Activated CD8-positive, alpha-beta memory T cell treated with anti-CD3 and anti-CD28 coated beads for 36 hours (primary cell): ENCODE data around the gene TET2. TPM values are rescaled to one million over a fixed set of nuclear protein-coding genes. Genes with fewer than 3 reads are reported as not detected.

Experiments used
- CTCF ChIA-PET: fragments of 350-600 bp; sonication (Branson Sonifier 250); formaldehyde crosslinking; loops from one replicate; lab custom pipeline; 2021; ENCODE audit warnings: antibody characterized with exemption; lab: Charles Lee
- POLR2A ChIA-PET: fragments of 350-600 bp; sonication (Branson Sonifier 250); formaldehyde crosslinking; loops from one replicate; lab custom pipeline; 2021; ENCODE audit warnings: antibody characterized with exemption; lab: Charles Lee
- total RNA-seq, 2 experiments: library from RNA; stranded (reverse); gene quantifications; one replicate each; pipeline ENCODE4 v1.2.3, GENCODE V29; 2021

TET2 gene
- total RNA-seq, 2 experiments from 2014 or later = 30.8 to 31.0 TPM

DNA sequence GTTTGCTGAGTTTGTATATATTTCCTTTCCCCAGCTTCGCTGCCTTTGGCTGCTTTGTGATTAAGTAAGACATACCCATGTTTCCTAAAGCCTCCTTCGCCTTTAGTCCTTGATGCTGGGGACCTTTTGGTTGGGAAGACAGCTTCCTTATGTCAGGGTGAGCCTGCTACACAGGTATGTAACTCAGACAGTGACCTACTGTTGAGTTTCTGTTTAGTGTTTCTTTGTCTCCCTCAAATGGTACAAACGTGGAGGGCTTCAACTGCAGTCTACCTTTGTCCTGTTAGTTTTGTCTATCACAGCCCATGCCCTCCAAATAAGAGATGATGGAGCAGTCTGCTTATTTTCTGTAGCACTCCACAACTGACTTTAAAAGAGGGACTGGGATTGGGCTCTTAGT lies 59.5 kb downstream of the TET2 start:
- POLR2A ChIA-PET = no interaction called here
- CTCF ChIA-PET = no interaction called here

DNA sequence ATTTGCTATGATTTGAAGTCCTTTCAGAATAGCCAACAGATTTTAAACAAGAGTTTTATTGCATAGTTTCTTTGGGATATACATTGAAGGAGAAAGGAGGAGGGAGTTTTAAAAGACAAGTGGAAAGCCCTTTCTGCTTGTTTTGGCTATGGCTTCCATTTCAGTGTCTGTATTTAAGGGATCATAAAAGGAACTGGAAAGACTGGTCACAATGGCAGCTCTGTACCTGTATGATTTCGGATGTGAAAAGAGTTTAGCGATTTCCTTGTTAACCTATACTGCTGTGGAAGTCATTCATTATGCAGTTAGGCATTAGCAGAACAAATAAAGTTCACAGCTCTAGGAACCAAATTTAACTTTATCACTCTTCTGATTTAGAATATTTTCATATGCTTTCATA lies 60.7 kb downstream of the TET2 start:
- CTCF ChIA-PET = no interaction called here
- POLR2A ChIA-PET = no interaction called here

DNA sequence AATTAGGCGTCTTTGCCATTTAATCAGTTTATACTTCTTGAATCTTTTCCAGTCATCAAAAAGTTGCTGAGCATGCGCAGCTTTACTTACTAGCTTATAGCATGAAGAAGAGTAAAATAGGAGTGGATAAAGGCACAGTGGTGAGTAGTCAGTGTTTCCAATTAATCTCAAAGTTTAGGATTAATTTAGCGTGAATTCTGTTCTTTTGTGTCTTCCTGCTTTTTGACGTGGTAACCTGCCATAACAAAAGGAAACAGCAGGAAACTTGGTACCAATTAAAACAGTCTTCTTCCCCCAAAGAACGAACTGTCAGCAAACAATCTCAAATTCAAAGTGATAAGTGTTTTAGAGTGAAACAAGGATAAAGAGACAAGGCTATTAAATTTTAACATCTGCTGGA lies 61.9 kb downstream of the TET2 start:
- ChIA-PET CTCF (no interaction called here), POLR2A (no interaction called here)

DNA sequence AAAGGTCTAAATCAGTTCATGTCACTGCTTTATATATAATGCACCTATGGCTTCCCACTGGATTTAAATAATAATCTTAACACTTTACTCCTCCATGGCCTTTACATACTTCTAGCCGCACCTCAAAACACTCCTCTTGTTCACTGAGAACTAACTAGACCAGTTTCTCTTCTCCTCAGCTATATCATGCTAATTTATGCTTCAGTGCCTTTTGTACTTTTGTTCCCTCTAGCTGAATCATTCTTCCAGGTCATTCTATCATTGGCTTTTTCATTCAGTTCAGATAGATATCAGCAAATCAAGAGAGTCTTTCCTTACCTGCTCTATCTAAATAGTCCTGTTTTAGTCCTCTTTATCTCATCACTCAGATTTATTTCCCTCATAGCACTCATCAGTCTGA lies 64.2 kb downstream of the TET2 start:
- ChIA-PET CTCF (no interaction called here), POLR2A (no interaction called here)

DNA sequence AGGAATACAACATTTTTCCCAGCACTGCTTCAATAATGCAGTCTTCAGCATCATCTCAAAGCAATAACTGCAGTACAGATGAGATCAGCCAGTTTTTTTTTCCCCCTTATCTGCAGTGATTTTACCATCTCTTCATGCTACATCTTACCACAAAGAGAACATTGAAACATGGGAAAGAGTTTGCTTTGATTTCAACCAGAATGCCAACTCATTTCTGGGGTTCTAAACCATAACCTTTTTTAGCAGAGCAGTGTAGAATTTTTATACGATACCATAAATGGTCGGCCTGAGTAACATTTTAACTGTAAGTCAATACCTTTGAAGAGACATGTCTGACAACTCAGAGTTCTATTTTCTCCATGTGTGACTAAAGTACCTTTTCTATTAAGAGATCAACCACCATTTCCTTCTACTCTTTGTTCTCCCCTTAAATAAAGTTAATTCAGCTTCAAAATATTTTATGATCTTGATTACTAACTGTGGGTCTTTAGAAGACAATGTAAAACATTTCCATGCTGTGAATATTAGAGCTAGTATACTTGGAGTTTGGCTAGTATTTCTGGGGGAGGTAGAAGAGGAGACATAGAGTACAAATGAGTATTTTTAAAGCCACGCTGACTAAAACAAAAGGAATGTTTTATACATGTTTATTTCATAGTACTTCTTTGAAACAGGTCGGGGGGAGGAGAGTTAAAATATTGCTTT lies 69.1 kb downstream of the TET2 start:
- ChIA-PET CTCF (no interaction called here), POLR2A (interaction anchor here (1.1 kb wide), 1 partner anchor 90 kb away, joined by 3 read pairs; no protein-coding TSS in a partner anchor)

DNA sequence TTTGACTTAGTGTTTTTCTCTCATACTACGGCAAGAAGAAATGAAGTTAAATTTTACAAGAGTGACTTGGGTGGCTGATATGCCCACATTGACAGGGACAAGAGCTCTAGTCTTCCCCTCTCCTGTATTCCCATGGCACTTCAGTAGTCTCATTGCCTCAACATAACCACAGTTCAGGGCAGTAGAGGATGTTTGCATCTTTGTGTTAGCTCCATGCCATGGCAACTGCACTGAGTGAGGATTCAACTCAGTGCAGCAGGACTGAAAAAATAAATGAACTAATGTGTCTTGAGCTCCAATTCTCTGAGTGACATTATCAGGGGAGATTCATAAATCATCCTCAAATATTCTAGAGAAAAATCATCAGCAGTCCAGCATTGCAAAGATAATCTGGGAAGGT lies 78.8 kb downstream of the TET2 start:
- POLR2A ChIA-PET = no interaction called here
- CTCF ChIA-PET = interaction anchor here (1.2 kb wide), 1 partner anchor 32 kb away, joined by 3 read pairs; no protein-coding TSS in a partner anchor

DNA sequence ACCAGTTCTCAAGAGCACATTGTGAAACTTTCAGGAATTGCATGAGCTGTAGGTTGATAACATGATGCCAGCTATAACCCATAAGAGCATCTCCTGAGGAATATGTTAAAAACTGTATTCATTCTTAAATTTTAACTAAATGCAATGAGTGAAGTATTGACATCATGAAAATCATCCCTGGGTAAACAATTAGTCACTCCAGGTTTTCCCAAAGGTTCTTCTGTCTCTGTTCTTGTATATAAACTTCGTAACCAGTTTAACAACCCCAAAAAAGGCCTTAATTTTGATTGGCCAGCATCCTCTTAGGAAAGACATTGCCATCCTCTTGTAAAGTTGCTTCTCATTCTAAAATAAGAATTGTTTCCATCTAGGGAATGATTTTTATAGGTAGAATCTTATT lies 80.4 kb downstream of the TET2 start:
- CTCF ChIA-PET = no interaction called here
- POLR2A ChIA-PET = no interaction called here

DNA sequence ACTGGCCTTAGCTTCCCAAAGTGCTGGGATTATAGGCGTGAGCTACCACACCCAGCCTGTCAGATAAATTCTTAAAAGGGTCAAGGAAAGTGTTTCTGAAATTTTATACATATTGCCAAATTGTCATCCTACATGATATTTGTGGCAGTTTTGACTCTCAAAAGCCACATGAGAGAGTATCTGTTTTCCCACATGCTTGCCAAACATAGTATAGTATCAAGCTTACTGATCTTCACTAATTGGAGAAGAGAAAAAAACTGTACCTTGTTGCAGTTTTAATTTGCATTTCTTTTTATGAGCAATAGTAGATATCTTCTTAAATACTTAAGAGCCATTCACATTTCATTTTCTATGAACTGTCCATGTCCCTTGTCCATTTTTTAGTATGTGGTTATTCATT lies 83.6 kb downstream of the TET2 start:
- ChIA-PET POLR2A (interaction anchor here (0.5 kb wide), 1 partner anchor 211 kb away, joined by 3 read pairs; no protein-coding TSS in a partner anchor), CTCF (no interaction called here)

DNA sequence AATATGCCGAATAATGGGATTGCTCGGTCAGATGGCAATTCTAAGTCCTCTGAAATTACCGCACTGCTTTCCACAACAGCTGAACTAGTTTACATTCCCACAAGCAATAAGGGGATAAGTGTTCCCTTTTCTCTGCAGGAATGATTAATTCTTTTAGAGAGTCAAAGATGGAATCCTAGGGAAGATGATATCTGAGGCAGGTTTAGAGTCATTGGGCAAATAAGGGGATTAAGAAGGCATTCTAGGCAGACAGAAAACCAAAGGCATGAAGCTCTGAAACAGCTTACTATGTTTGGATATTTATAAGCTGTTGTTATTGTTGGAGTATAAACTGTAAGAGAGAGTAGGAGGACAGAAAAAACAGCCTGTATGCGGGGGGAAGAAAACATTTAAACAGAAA lies 85.7 kb downstream of the TET2 start:
- CTCF ChIA-PET = no interaction called here
- POLR2A ChIA-PET = no interaction called here

DNA sequence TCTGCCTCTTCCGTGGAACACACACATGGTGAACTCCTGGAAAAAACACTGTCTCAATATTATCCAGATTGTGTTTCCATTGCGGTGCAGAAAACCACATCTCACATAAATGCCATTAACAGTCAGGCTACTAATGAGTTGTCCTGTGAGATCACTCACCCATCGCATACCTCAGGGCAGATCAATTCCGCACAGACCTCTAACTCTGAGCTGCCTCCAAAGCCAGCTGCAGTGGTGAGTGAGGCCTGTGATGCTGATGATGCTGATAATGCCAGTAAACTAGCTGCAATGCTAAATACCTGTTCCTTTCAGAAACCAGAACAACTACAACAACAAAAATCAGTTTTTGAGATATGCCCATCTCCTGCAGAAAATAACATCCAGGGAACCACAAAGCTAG lies 87.9 kb downstream of the TET2 start:
- ChIA-PET CTCF (no interaction called here), POLR2A (no interaction called here)

DNA sequence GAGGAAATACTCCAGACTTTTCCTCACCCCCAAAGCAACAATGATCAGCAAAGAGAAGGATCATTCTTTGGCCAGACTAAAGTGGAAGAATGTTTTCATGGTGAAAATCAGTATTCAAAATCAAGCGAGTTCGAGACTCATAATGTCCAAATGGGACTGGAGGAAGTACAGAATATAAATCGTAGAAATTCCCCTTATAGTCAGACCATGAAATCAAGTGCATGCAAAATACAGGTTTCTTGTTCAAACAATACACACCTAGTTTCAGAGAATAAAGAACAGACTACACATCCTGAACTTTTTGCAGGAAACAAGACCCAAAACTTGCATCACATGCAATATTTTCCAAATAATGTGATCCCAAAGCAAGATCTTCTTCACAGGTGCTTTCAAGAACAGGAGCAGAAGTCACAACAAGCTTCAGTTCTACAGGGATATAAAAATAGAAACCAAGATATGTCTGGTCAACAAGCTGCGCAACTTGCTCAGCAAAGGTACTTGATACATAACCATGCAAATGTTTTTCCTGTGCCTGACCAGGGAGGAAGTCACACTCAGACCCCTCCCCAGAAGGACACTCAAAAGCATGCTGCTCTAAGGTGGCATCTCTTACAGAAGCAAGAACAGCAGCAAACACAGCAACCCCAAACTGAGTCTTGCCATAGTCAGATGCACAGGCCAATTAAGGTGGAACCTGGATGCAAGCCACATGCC lies 89.7 kb downstream of the TET2 start:
- POLR2A ChIA-PET = no interaction called here

DNA sequence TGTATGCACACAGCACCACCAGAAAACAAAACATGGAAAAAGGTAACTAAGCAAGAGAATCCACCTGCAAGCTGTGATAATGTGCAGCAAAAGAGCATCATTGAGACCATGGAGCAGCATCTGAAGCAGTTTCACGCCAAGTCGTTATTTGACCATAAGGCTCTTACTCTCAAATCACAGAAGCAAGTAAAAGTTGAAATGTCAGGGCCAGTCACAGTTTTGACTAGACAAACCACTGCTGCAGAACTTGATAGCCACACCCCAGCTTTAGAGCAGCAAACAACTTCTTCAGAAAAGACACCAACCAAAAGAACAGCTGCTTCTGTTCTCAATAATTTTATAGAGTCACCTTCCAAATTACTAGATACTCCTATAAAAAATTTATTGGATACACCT lies 90.2 kb downstream of the TET2 start:
- ChIA-PET POLR2A (no interaction called here), CTCF (no interaction called here)

More for the DNA sequence above, 89.7 kb downstream of the TET2 start:
- CTCF ChIA-PET = no interaction called here

DNA sequence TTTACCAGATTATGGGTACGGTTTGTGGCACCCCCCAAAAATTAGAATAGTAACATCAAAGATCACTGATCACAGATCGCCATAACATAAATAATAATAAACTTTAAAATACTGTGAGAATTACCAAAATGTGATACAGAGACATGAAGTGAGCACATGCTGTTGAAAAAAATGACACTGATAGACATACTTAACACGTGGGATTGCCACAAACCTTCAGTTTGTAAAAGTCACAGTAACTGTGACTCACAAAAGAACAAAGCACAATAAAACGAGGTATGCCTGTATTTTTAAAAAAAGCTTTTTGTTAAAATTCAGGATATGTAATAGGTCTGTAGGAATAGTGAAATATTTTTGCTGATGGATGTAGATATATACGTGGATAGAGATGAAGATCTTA lies 93.4 kb downstream of the TET2 start:
- CTCF ChIA-PET = no interaction called here
- POLR2A ChIA-PET = no interaction called here

DNA sequence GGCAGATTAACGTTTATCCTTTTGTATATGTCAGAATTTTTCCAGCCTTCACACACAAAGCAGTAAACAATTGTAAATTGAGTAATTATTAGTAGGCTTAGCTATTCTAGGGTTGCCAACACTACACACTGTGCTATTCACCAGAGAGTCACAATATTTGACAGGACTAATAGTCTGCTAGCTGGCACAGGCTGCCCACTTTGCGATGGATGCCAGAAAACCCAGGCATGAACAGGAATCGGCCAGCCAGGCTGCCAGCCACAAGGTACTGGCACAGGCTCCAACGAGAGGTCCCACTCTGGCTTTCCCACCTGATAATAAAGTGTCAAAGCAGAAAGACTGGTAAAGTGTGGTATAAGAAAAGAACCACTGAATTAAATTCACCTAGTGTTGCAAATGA lies 94.8 kb downstream of the TET2 start:
- ChIA-PET CTCF (no interaction called here), POLR2A (interaction anchor here (0.6 kb wide), 1 partner anchor 233 kb away, joined by 3 read pairs; the partner anchor contains the start of gene PPA2)

DNA sequence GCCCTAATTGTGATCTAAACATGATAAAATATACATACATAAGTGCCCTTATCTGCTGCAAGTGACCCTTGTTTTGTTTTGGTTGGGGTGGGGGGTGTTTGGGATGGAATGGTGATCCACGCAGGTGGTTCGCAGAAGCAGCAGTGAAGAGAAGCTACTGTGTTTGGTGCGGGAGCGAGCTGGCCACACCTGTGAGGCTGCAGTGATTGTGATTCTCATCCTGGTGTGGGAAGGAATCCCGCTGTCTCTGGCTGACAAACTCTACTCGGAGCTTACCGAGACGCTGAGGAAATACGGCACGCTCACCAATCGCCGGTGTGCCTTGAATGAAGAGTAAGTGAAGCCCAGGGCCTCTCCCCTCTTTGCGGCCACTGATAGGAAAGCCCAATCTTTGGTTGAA lies 96.8 kb downstream of the TET2 start:
- ChIA-PET POLR2A (no interaction called here), CTCF (no interaction called here)

DNA sequence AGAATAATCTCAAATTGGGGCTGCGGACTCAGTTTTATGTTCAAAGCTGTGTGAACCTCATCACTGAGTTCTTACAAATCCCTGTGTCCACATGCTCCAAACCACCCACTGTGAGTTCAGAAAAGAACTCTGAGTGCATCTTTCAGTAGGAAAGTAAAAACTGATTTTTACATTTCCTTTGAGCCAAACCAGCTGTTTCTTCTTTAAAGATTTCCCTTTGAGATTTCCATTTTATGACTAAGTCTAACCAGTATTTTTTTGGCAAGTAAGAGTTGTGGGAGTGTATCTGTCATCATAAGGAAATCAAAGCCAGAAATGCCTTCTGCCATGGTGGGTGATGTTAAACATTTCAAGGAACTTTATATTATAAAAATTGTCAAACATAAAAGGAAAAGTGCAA lies 100.0 kb downstream of the TET2 start:
- CTCF ChIA-PET = no interaction called here
- POLR2A ChIA-PET = no interaction called here

DNA sequence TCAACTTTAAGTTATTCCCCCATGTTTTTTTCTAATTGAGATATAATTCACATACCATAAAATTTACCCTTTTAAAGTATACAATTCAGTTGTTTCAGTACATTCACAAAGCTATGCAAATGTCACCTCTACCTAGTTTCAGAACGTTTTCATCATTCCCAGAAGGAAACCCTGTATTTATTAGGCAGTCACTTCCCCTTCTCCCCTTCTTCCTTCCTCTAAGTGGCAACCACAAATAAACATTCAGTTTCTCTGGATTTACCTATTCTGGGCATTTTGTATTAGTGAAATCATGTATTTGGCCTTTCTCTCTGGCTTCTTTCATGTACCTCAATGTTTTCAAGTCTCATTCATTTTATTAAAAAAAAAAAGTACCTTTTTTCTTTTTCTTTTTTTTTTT lies 101.9 kb downstream of the TET2 start:
- POLR2A ChIA-PET = no interaction called here
- CTCF ChIA-PET = no interaction called here

DNA sequence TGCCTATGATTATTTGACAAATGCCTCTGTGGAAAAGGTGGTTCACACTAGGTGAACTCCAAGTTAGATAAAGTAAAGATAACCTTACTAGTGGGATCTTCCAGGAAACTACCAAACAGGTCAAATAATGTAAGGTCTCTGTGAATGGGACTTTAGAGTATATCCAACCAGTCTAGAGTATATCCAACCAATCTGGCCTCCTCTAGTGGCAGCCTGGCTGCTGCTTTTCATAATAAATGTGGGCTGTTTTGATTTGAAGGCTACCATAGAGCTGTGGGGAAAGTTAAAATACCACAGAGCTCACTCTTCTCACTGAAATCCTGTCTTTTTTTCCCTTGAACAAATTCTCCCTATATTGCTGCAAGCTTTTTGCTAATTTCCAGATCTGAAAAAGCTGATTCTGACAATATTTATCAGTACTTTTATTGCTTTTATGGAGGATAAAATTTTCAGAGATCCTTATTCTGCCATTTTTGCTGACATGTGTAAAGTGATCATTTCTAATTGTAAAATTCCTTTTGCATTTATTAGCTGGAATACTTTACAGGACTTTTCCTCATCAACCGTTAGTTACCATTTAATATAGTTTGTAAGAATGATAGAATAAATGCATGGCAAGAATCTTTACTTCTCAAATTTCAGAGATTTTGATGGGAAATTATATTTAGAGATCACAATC lies 111.3 kb downstream of the TET2 start:
- ChIA-PET CTCF (interaction anchor here (1.1 kb wide), 1 partner anchor 32 kb away, joined by 3 read pairs; no protein-coding TSS in a partner anchor), POLR2A (no interaction called here)

DNA sequence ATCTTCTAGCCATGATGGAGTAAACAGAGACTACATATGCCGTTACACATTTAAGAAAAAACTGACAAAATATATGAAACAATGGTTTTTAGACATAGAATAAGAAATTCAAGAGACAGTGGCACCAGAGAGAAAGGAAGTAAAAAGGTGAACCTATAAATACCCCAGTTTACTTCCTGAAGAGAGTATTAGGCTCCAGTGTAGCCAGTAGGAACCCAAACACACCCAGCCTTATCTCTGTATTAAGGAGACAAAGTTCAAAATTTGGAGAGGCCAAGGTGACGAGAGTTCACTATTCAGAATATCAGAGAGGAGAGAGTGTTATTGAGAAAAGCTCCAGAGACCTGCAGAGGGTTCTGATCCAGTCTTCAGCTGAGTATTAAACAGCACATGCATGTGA lies 119.0 kb downstream of the TET2 start:
- ChIA-PET CTCF (no interaction called here), POLR2A (no interaction called here)

DNA sequence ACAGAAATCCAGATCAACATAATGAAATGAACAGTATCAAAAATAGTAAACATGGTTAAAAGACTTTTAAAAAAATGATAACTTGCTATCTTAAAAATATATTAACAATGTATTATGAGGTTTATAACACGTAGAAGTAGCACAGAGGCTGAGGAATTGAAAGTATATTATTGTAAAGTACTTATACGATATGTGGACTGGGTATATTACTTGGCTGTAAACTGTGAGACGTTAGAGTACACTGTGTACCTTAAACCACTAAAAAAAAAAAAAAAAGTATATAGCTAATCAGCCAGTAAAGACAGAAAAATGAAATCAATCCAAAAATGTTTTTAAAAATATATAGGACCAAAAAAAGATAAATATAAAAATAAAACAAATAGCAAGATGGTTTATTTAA lies 120.6 kb downstream of the TET2 start:
- CTCF ChIA-PET = no interaction called here
- POLR2A ChIA-PET = no interaction called here

DNA sequence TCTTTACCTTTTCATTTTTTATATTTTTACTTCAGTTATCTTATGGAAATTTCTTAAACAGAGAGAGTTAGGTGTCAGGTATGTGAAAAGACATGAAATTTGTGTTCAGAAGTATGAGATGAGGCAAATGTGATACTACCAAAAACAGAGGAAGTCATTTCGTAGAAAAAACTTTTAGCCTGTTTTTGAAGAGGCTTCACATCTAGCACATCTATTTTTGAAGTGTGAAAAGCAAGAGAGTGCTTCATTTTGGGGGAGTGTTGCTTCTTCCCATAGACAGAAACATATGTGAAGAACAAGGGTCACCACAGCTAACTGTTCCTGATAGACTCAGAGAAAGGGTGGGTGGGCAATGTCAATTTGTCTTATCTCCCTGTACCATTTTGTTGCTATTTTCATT lies 125.3 kb downstream of the TET2 start:
- ChIA-PET POLR2A (no interaction called here), CTCF (no interaction called here)
